Naive thymus-derived CD4-positive, alpha-beta T cell (primary cell): ENCODE data around the gene UBE2Q1. TPM values are rescaled to one million over a fixed set of nuclear protein-coding genes. Genes with fewer than 3 reads are reported as not detected.

Experiments used
- ATAC-seq: fragments of 150-1000 bp; cut with Tn5 transposase; 2 replicates; pipeline ENCODE4 v1.10.0; 2021; ENCODE audit warnings: mild to moderate bottlenecking, moderate library complexity
- CTCF ChIA-PET: fragments of 350-600 bp; sonication (Branson Sonifier 250); formaldehyde crosslinking; loops from one replicate; lab custom pipeline; 2021; ENCODE audit warnings: antibody characterized with exemption; lab: Charles Lee
- POLR2A ChIA-PET: fragments of 350-600 bp; sonication (Branson Sonifier 250); formaldehyde crosslinking; loops from one replicate; lab custom pipeline; 2021; ENCODE audit warnings: antibody characterized with exemption, inconsistent platforms; lab: Charles Lee
- DNase-seq, 9 donors: peaks; one replicate each; pipeline versions ENCODE4 v3.0.0 to v3.0.0-alpha.2; 2020 to 2022; ENCODE audit warnings: mixed read lengths in 1 of 9
- H3K27ac ChIP-seq: one replicate; pipeline ENCODE4 v1.7.0; 2013; ENCODE audit warnings: mild to moderate bottlenecking, low read depth, low read length, moderate library complexity
- H3K27me3 ChIP-seq, 2 donors: one replicate each; pipeline ENCODE4 v1.7.0; 2013; ENCODE audit warnings: low read length in 2 of 2, mild to moderate bottlenecking in 2 of 2, moderate library complexity in 2 of 2; ENCODE audit not compliant: control insufficient read depth in 2 of 2, insufficient read depth in 2 of 2
- H3K36me3 ChIP-seq, 3 experiments: 1 replicate in 2 of 3; 2 replicates in 1 of 3; pipeline ENCODE4 v1.7.0; 2013; ENCODE audit warnings: low read length in 3 of 3, mild to moderate bottlenecking in 3 of 3, moderate library complexity in 1 of 3; ENCODE audit not compliant: insufficient read depth in 3 of 3, control insufficient read depth in 2 of 3
- H3K4me1 ChIP-seq, 2 donors: one replicate each; pipeline ENCODE4 v1.7.0; 2013; ENCODE audit warnings: low read length in 2 of 2, mild to moderate bottlenecking in 2 of 2, moderate library complexity in 1 of 2; ENCODE audit not compliant: control insufficient read depth in 2 of 2, insufficient read depth in 2 of 2
- H3K4me3 ChIP-seq: 2 replicates; pipeline ENCODE4 v1.7.0; 2013; ENCODE audit warnings: mild to moderate bottlenecking, low read length
- H3K9me3 ChIP-seq, 3 experiments: 1 replicate in 2 of 3; 2 replicates in 1 of 3; pipeline ENCODE4 v1.7.0; 2013; ENCODE audit warnings: low read length in 3 of 3; ENCODE audit not compliant: control insufficient read depth in 2 of 3
- H3K27ac Mint-ChIP-seq, 9 donors: one replicate each; pipeline ENCODE4 v1.8.0; 2020 to 2022; ENCODE audit warnings: mixed read lengths in 9 of 9, mild to moderate bottlenecking in 8 of 9, moderate library complexity in 5 of 9, inconsistent platforms in 2 of 9
- H3K27me3 Mint-ChIP-seq, 5 donors: one replicate each; pipeline ENCODE4 v1.8.0; 2021 to 2022; ENCODE audit warnings: mixed read lengths in 5 of 5, mild to moderate bottlenecking in 1 of 5
- H3K36me3 Mint-ChIP-seq, 5 donors: one replicate each; pipeline ENCODE4 v1.8.0; 2020 to 2022; ENCODE audit warnings: mixed read lengths in 5 of 5, mild to moderate bottlenecking in 3 of 5, inconsistent platforms in 1 of 5
- H3K4me1 Mint-ChIP-seq, 7 donors: one replicate each; pipeline ENCODE4 v1.8.0; 2020 to 2022; ENCODE audit warnings: mixed read lengths in 7 of 7, mild to moderate bottlenecking in 3 of 7, inconsistent platforms in 1 of 7
- H3K4me3 Mint-ChIP-seq, 10 donors: one replicate each; pipeline ENCODE4 v1.8.0; 2020 to 2022; ENCODE audit warnings: mild to moderate bottlenecking in 10 of 10, mixed read lengths in 10 of 10, moderate library complexity in 6 of 10, inconsistent platforms in 2 of 10
- H3K9me3 Mint-ChIP-seq, 11 donors: one replicate each; pipeline ENCODE4 v1.8.0; 2020 to 2022; ENCODE audit warnings: mixed read lengths in 11 of 11, mild to moderate bottlenecking in 4 of 11, inconsistent platforms in 1 of 11, moderate library complexity in 1 of 11
- intact Hi-C, 2 donors: fragments of 100-400 bp; cut with micrococcal nuclease; formaldehyde crosslinking; loops; one replicate each; pipeline ENCODE4 v1.15.1; 2023
- polyA plus RNA-seq, 2 donors: library from polyadenylated mRNA; unstranded; fragments of 300-500 nt; fragmentation: Illumina TruSeq; gene quantifications; one replicate each; pipeline ENCODE4 v1.2.3, GENCODE V29; 2021
- total RNA-seq, 6 experiments: library from RNA in 5 of 6; stranded (reverse) in 5 of 6; gene quantifications; 1 replicate in 5 of 6; 2 replicates in 1 of 6; pipeline ENCODE4 v1.2.3 and lab custom pipeline; 2021 to 2026

UBE2Q1 gene
- total and polyA plus RNA-seq, 7 experiments from 2014 or later = 9.1 to 117 (median 65.8) TPM

DNA sequence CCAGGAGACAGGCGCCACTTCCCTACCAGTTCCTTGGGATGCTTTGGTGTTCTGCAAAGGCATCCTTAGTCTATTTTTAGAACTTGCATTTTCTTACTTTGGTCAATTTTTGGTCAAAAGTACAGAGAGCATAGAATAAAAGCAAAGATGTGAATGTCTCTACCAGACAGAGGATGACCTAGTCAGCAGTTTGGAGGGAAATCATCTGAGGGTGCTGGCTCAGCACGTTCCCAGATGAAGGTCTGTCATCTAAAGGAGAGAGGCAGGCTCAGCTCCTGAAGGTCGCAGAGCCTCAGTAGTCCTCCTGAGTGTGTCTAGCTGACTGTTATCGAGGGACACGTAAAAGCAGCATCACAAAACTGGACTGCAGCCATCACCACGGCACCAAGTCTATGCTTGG, 24.4 kb upstream of the UBE2Q1 start:
- H3K9me3 ChIP-seq = no peaks in the 10 kb centered on the region
- ChIA-PET POLR2A (no interaction called here), CTCF (no interaction called here)
- Mint-ChIP-seq H3K27me3 (no peaks in the 10 kb centered on the region), H3K27ac (no peak overlapping the region), H3K9me3 (no peaks in the 10 kb centered on the region), H3K4me1 (peaks cover 0 to 18% (median 2%) of the 10 kb centered on the region in 7 donors), H3K4me3 (no peak overlapping the region), H3K36me3 (peaks cover 17 to 55% (median 41%) of the 10 kb centered on the region in 5 donors)
- no peaks in the 10 kb centered on the region for H3K4me1 ChIP-seq
- H3K27me3 ChIP-seq = no peaks in the 10 kb centered on the region
- intact Hi-C loops = no loop called here
- no peak overlapping the region for H3K27ac ChIP-seq
- DNase-seq (no peak), ATAC-seq (no peak)
- no peak overlapping the region for H3K4me3 ChIP-seq
- H3K36me3 ChIP-seq = peaks cover 45 to 100% (median 56%) of the 10 kb centered on the region in 3 experiments

DNA sequence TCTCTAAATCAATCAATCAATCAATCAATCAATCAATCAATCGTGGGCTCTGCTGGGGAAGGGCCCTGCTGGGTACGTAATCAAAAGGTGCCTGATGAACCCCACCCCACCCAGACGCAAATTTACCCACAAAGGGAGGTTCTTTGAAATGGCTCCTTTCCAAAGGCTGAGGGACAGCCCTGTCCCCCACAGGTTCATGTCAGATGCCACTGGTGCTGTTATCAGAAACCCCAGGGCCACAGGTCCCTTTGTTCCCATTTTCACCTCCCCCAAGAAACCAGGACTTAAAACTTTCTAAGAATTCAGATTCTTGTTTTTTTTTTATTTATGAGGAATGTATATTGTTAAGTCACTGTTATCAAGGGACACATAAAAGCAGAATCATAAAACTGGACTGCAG, 23.3 kb upstream of the UBE2Q1 start:
- POLR2A ChIA-PET = no interaction called here
- no peak overlapping the region for H3K27ac ChIP-seq
- H3K27me3 Mint-ChIP-seq = no peaks in the 10 kb centered on the region
- no peaks in the 10 kb centered on the region for H3K9me3 ChIP-seq
- ATAC-seq (no peak), DNase-seq (no peak)
- H3K36me3 ChIP-seq = peaks cover 37 to 89% (median 45%) of the 10 kb centered on the region in 3 experiments
- H3K9me3 Mint-ChIP-seq = no peaks in the 10 kb centered on the region
- H3K36me3 Mint-ChIP-seq = peaks cover 17 to 48% (median 30%) of the 10 kb centered on the region in 5 donors
- H3K27ac Mint-ChIP-seq = no peak overlapping the region
- peaks cover 0 to 13% (median 2%) of the 10 kb centered on the region in 7 donors for H3K4me1 Mint-ChIP-seq
- CTCF ChIA-PET = no interaction called here
- H3K27me3 ChIP-seq = no peaks in the 10 kb centered on the region
- intact Hi-C loops = no loop called here
- H3K4me3 Mint-ChIP-seq = no peak overlapping the region
- no peak overlapping the region for H3K4me3 ChIP-seq
- H3K4me1 ChIP-seq = no peaks in the 10 kb centered on the region

DNA sequence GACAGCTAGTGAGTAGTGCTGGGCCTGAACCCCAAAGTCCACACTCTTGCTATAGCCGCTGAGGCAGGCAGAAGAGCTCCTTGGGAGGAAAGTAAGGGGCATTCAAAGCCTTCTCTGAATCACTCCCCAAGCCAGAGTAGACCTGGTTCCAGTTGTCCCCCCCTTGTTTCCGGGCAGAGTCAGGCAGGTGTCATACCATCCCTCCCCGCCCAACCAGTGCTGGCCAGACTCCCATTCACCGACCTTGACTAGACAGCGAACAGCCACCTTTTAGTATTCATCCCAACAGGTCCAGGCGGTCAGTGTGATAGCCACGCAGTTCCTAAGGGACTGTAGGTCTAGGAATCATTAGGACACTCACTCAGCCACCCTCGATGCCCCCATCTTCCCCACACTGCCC, 20.9 kb upstream of the UBE2Q1 start:
- Histone ChIP-seq H3K36me3 (peaks cover 18 to 65% (median 24%) of the 10 kb centered on the region in 3 experiments), H3K4me3 (no peak overlapping the region), H3K4me1 (no peaks in the 10 kb centered on the region), H3K9me3 (no peaks in the 10 kb centered on the region), H3K27me3 (no peaks in the 10 kb centered on the region), H3K27ac (no peak overlapping the region)
- no peak for ATAC-seq
- POLR2A ChIA-PET = no interaction called here
- peaks cover 0 to 23% (median 3%) of the 10 kb centered on the region in 7 donors for H3K4me1 Mint-ChIP-seq
- CTCF ChIA-PET = no interaction called here
- no peak for DNase-seq
- H3K36me3 Mint-ChIP-seq = peaks cover 10 to 29% (median 11%) of the 10 kb centered on the region in 5 donors
- no peaks in the 10 kb centered on the region for H3K27me3 Mint-ChIP-seq
- peaks cover 0 to 1% (median 0%) of the 10 kb centered on the region in 11 donors for H3K9me3 Mint-ChIP-seq
- H3K4me3 Mint-ChIP-seq = no peak overlapping the region
- peak overlapping the region in 2 of 9 donors; percentile 42 to 48 for H3K27ac Mint-ChIP-seq
- intact Hi-C loops = no loop called here

DNA sequence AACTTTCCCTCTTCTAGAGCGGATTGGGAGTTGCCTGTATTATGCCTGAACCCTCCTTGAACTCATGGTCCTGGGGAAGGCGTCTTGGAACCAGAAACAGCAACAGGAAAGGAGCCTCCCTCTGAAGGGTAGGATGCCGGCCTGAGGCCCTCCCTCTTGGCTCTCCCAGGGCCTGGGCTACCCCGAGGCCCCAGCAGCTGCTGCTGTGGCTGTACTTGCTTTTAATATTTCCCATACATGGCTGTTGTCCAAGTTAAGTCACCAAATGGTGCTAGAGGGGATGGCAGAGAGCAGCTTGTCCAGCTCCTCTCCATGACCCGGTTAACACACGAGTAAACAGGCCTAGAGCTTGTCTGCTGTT, 19.6 kb upstream of the UBE2Q1 start:
- Histone ChIP-seq H3K4me1 (no peaks in the 10 kb centered on the region), H3K4me3 (no peak overlapping the region), H3K27me3 (no peaks in the 10 kb centered on the region), H3K9me3 (no peaks in the 10 kb centered on the region), H3K36me3 (peaks cover 10 to 52% (median 15%) of the 10 kb centered on the region in 3 experiments), H3K27ac (no peak overlapping the region)
- ATAC-seq (no peak), DNase-seq (no peak)
- ChIA-PET CTCF (no interaction called here), POLR2A (interaction anchor here (0.8 to 0.9 kb wide), 2 partner anchors 18 to 50 kb away, joined by 3 read pairs; no protein-coding TSS in a partner anchor)
- Mint-ChIP-seq H3K27me3 (no peaks in the 10 kb centered on the region), H3K27ac (peak overlapping the region in 3 of 9 donors; percentile 36 to 62 (median 54)), H3K4me1 (peaks cover 0 to 16% (median 0%) of the 10 kb centered on the region in 7 donors), H3K4me3 (no peak overlapping the region), H3K36me3 (peaks cover 0 to 20% (median 3%) of the 10 kb centered on the region in 5 donors), H3K9me3 (peaks cover 0 to 1% (median 0%) of the 10 kb centered on the region in 11 donors)
- intact Hi-C loops = no loop called here

DNA sequence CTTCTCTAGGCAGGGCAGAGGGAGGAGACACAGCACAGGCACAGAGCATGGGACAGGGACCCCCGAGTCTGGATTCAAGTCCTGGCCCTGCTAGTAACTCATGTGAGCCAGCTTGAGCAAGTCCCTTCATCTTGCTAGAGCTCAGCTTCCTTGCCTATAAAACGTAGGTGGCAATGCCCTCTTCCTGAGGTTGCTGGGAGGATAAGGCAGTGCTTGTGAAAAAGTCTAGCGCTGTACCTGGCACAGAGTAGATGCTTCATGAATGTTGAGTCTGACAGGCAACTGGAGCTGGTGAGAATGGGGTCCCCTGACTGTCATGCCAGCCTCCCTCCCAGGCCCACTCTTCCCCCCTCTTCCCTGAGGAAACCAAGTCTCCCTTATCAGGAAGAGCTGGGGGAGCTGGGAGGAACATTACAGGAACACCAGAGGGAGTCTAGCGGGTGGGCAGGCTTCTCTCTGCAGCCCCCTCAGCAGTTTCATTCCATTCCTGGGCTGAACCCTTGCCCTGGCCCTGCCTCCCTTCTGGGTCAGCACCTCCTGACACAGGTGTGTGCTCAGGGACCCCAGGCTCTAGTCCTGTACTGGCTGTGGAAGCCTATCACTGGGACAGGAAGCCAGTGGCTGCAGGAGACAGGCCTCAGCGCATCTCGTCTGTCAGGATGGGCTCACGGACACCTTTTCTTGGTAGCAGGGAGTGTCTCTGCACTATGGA, 19.0 kb upstream of the UBE2Q1 start:
- Histone ChIP-seq H3K27ac (no peak overlapping the region), H3K4me3 (no peak overlapping the region), H3K36me3 (peaks cover 5 to 47% (median 9%) of the 10 kb centered on the region in 3 experiments), H3K9me3 (no peaks in the 10 kb centered on the region), H3K27me3 (no peaks in the 10 kb centered on the region), H3K4me1 (no peaks in the 10 kb centered on the region)
- DNase-seq (no peak), ATAC-seq (no peak)
- ChIA-PET CTCF (no interaction called here), POLR2A (no interaction called here)
- H3K4me3 Mint-ChIP-seq = no peak overlapping the region
- H3K27ac Mint-ChIP-seq = peak overlapping the region in 4 of 9 donors; percentile 36 to 62 (median 55)
- intact Hi-C loops = no loop called here
- H3K4me1 Mint-ChIP-seq = peaks cover 0 to 16% (median 0%) of the 10 kb centered on the region in 7 donors
- peaks cover 0 to 20% (median 3%) of the 10 kb centered on the region in 5 donors for H3K36me3 Mint-ChIP-seq
- no peaks in the 10 kb centered on the region for H3K27me3 Mint-ChIP-seq
- peaks cover 0 to 1% (median 0%) of the 10 kb centered on the region in 11 donors for H3K9me3 Mint-ChIP-seq

DNA sequence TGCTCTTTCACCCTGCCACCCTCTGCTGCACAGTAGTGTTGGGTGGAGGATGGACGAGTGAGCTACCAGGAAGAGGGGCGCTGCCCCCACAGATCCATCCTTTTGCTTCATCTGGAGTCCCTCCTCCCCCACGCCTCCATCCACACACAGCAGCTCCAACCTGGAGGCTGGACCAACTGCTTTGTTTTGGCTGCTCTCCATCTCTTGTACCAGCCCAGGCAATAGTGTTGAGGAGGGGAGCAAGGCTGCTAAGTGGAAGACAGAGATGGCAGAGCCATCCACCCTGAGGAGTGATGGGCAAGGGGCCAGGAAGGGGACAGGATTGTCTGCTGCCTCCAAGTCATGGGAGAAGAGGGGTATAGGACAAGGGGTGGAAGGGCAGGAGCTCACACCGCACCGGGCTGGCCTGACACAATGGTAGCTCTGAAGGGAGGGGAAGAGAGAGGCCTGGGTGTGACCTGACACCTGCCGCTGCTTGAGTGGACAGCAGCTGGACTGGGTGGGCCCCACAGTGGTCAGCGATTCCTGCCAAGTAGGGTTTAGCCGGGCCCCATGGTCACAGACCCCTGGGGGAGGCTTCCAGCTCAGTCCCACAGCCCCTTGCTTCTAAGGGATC, 17.6 kb upstream of the UBE2Q1 start:
- peaks cover 0 to 6% (median 0%) of the 10 kb centered on the region in 5 donors for H3K27me3 Mint-ChIP-seq
- no peak for ATAC-seq
- peaks cover 0 to 1% (median 0%) of the 10 kb centered on the region in 11 donors for H3K9me3 Mint-ChIP-seq
- no peak overlapping the region for H3K4me3 Mint-ChIP-seq
- ChIA-PET CTCF (interaction anchor here (1.1 kb wide), 1 partner anchor 16 kb away, joined by 3 read pairs; no protein-coding TSS in a partner anchor), POLR2A (no interaction called here)
- H3K27ac Mint-ChIP-seq = peak overlapping the region in 3 of 9 donors; percentile 2 to 49 (median 48)
- no peaks in the 10 kb centered on the region for H3K9me3 ChIP-seq
- H3K4me3 ChIP-seq = no peak overlapping the region
- no peak for DNase-seq
- peaks cover 0 to 16% (median 0%) of the 10 kb centered on the region in 7 donors for H3K4me1 Mint-ChIP-seq
- peaks cover 0 to 15% (median 0%) of the 10 kb centered on the region in 5 donors for H3K36me3 Mint-ChIP-seq
- intact Hi-C loops = no loop called here
- H3K36me3 ChIP-seq = peaks cover 0 to 32% (median 4%) of the 10 kb centered on the region in 3 experiments
- H3K4me1 ChIP-seq = no peaks in the 10 kb centered on the region
- H3K27ac ChIP-seq = no peak overlapping the region
- H3K27me3 ChIP-seq = no peaks in the 10 kb centered on the region
